ENCODE measurements around the gene FAM216A. TPM values are rescaled to one million over a fixed set of nuclear protein-coding genes. Genes with fewer than 3 reads are reported as not detected.

Gene FAM216A
- total and polyA plus RNA-seq, 9 of the 15 experiments (the other 6 are each of a cell fraction or from before 2014, with no cell fraction given) = 17.2 to 96.9 (median 48.5) TPM

- no peak for TF ChIP-seq SRSF7 (optimal IDR thresholded peaks at IDR 0.05; ENCODE audit: low read depth, low read length)
- peak; percentile 42 for TF ChIP-seq SAP30 (IDR thresholded peaks at IDR 0.05; ENCODE audit: borderline replicate concordance, insufficient read depth, low read depth, low read length, poor library complexity, severe bottlenecking)
- no peak for TF ChIP-seq HSF4 (CRISPR knock-in tag; IDR thresholded peaks at IDR 0.05; ENCODE audit: borderline replicate concordance)
- no peak for TF ChIP-seq ELK1 (CRISPR knock-in tag; IDR thresholded peaks at IDR 0.05)
- no peak for TF ChIP-seq POLR3G (IDR thresholded peaks at IDR 0.05; ENCODE audit: extremely low read depth, insufficient read length, insufficient replicate concordance)
- TF ChIP-seq BRD9 (IDR thresholded peaks at IDR 0.05; ENCODE audit: low read depth, partially characterized antibody) = peak; percentile 21
- TF ChIP-seq RNF219 (CRISPR knock-in tag; IDR thresholded peaks at IDR 0.05) = no peak
- TF ChIP-seq ZNF133 (CRISPR knock-in tag; IDR thresholded peaks at IDR 0.05) = no peak
- peak; percentile 90 for TF ChIP-seq KLF16 (IDR thresholded peaks at IDR 0.05)
- no peak for TF ChIP-seq RFX7 (CRISPR knock-in tag; IDR thresholded peaks at IDR 0.05)
- no peak for TF ChIP-seq IRF9 (tag; IDR thresholded peaks at IDR 0.05)
- TF ChIP-seq BRF1 (IDR thresholded peaks at IDR 0.05; ENCODE audit: borderline replicate concordance, extremely low read depth, insufficient read length) = no peak
- peak in 1 of 2 experiments; percentile 18; a peak in 1 of 4 replicates for TF ChIP-seq KDM4B (IDR thresholded peaks at IDR 0.05; ENCODE audit: borderline replicate concordance in 2 of 2, low read depth in 1 of 2)
- TF ChIP-seq KDM1A (IDR thresholded peaks at IDR 0.05) = peak; percentile 74 to 81
- no peak; the same call in 1 of the 2 replicates for TF ChIP-seq ZNF282 (CRISPR knock-in tag; IDR thresholded peaks at IDR 0.05)
- TF ChIP-seq RHOXF2B (CRISPR knock-in tag; conservative IDR thresholded peaks at IDR 0.05) = no peak
- no peak for TF ChIP-seq ZBTB34 (CRISPR knock-in tag; IDR thresholded peaks at IDR 0.05)
- no peak for TF ChIP-seq ZNF583 (CRISPR knock-in tag; IDR thresholded peaks at IDR 0.05)
- no peak for TF ChIP-seq TAF15 (IDR thresholded peaks at IDR 0.05; ENCODE audit: low read depth, low read length)
- TF ChIP-seq BRD4 (IDR thresholded peaks at IDR 0.05) = no peak
- TF ChIP-seq YY1 (IDR thresholded peaks at IDR 0.05; ENCODE audit: borderline replicate concordance in 1 of 3, control insufficient read depth in 1 of 3, extremely low read depth in 1 of 3, insufficient read depth in 3 of 3, insufficient read length in 1 of 3, insufficient replicate concordance in 2 of 3, low read depth in 1 of 3, low read length in 2 of 3) = peak in 2 of 3 experiments; percentile 60 to 87
Measured at GRCh38 chr12:110468214-110469048, at the start of gene FAM216A, which contains the start of gene GPN3 (continued).

Measured in K562 (cell line).